Neuron (in vitro differentiated cells): ENCODE results near the gene SPAG7.
A peak's percentile ranks its signal among the peaks of the same experiment; 100 is the strongest.

Experiments used
- H2AFZ ChIP-seq: one replicate; pipeline ENCODE4 v1.6.1; 2013; ENCODE audit warnings: low read depth, mild to moderate bottlenecking, inconsistent platforms, low read length, moderate library complexity
- H3K27me3 ChIP-seq: one replicate; pipeline ENCODE4 v1.6.1; 2013; ENCODE audit warnings: low read length; ENCODE audit not compliant: insufficient read depth
- H3K36me3 ChIP-seq: one replicate; pipeline ENCODE4 v1.6.1; 2013; ENCODE audit warnings: low read length; ENCODE audit not compliant: insufficient read depth
- H3K4me1 ChIP-seq: one replicate; pipeline ENCODE4 v1.6.1; 2013; ENCODE audit warnings: low read length; ENCODE audit not compliant: insufficient read depth
- H3K4me3 ChIP-seq: 2 replicates; pipeline ENCODE4 v1.5.1; 2013; ENCODE audit warnings: mild to moderate bottlenecking, low read length, moderate library complexity
- H3K9me3 ChIP-seq: one replicate; pipeline ENCODE4 v1.6.1; 2013; ENCODE audit warnings: low read length

Gene SPAG7

GRCh38 chr17:4987767-4988567 lies 20.4 kb upstream of the SPAG7 start:
- Histone ChIP-seq H3K4me3 (peak overlapping the region; percentile 45), H3K36me3 (no peaks in the 10 kb centered on the region), H3K4me1 (no peaks in the 10 kb centered on the region), H3K9me3 (no peaks in the 10 kb centered on the region), H3K27me3 (peaks cover 21% of the 10 kb centered on the region), H2AFZ (peak overlapping the region; percentile 53)

GRCh38 chr17:4986951-4987766 lies 19.5 kb upstream of the SPAG7 start, which contains the start of gene CAMTA2:
TSS of gene CAMTA2 (minus strand) at chr17:4987675. CDS start at chr17:4986222, 1,453 bp downstream.
- Histone ChIP-seq H3K4me3 (peak within 1 kb of the TSS; percentile 45), H3K9me3 (no peaks in the 10 kb centered on the region), H3K27me3 (peaks cover 21% of the 10 kb centered on the region), H3K4me1 (no peaks in the 10 kb centered on the region), H2AFZ (peak within 1 kb of the TSS; percentile 53), H3K36me3 (no peaks in the 10 kb centered on the region)

- Histone ChIP-seq H3K4me3 (no peak overlapping the region), H3K9me3 (no peaks in the 10 kb centered on the region), H3K4me1 (no peaks in the 10 kb centered on the region), H2AFZ (no peak overlapping the region), H3K36me3 (no peaks in the 10 kb centered on the region), H3K27me3 (peaks cover 21% of the 10 kb centered on the region)
These were observed 18.8 kb upstream of the SPAG7 start for GRCh38 chr17:4986403-4986802.

GRCh38 chr17:4982305-4982704 lies 14.7 kb upstream of the SPAG7 start:
- Histone ChIP-seq H3K4me3 (no peak overlapping the region), H2AFZ (no peak overlapping the region), H3K27me3 (peaks cover 2% of the 10 kb centered on the region), H3K36me3 (no peaks in the 10 kb centered on the region), H3K9me3 (no peaks in the 10 kb centered on the region), H3K4me1 (no peaks in the 10 kb centered on the region)

GRCh38 chr17:4980644-4981216 lies 13.1 kb upstream of the SPAG7 start:
- Histone ChIP-seq H3K4me3 (no peak overlapping the region), H3K4me1 (no peaks in the 10 kb centered on the region), H3K27me3 (no peaks in the 10 kb centered on the region), H3K36me3 (no peaks in the 10 kb centered on the region), H2AFZ (no peak overlapping the region), H3K9me3 (no peaks in the 10 kb centered on the region)

- Histone ChIP-seq H3K9me3 (no peaks in the 10 kb centered on the region), H2AFZ (no peak overlapping the region), H3K4me1 (no peaks in the 10 kb centered on the region), H3K27me3 (no peaks in the 10 kb centered on the region), H3K36me3 (no peaks in the 10 kb centered on the region), H3K4me3 (no peak overlapping the region)
These were observed 11.1 kb upstream of the SPAG7 start for GRCh38 chr17:4978726-4979125.

GRCh38 chr17:4974115-4974670 lies 6.6 kb upstream of the SPAG7 start:
- Histone ChIP-seq H2AFZ (no peak overlapping the region), H3K36me3 (peaks cover 3% of the 10 kb centered on the region)

GRCh38 chr17:4973256-4974114 lies 5.9 kb upstream of the SPAG7 start:
- Histone ChIP-seq H2AFZ (no peak overlapping the region), H3K4me1 (peaks cover 13% of the 10 kb centered on the region), H3K27me3 (no peaks in the 10 kb centered on the region), H3K9me3 (no peaks in the 10 kb centered on the region), H3K36me3 (peaks cover 3% of the 10 kb centered on the region), H3K4me3 (no peak overlapping the region)

More at GRCh38 chr17:4974115-4974670, 6.6 kb upstream of the SPAG7 start:
- H3K9me3 ChIP-seq: no peaks in the 10 kb centered on the region
- no peak overlapping the region for H3K4me3 ChIP-seq
- peaks cover 9% of the 10 kb centered on the region for H3K4me1 ChIP-seq
- no peaks in the 10 kb centered on the region for H3K27me3 ChIP-seq

- Histone ChIP-seq H3K4me1 (peaks cover 16% of the 10 kb centered on the region), H3K36me3 (peaks cover 3% of the 10 kb centered on the region), H3K9me3 (no peaks in the 10 kb centered on the region), H3K4me3 (no peak overlapping the region), H3K27me3 (no peaks in the 10 kb centered on the region), H2AFZ (no peak overlapping the region)
These were observed 5.1 kb upstream of the SPAG7 start for GRCh38 chr17:4972752-4973151.

- H3K36me3 ChIP-seq: peaks cover 3% of the 10 kb centered on the region
- no peaks in the 10 kb centered on the region for H3K27me3 ChIP-seq
These were observed 4.7 kb upstream of the SPAG7 start for GRCh38 chr17:4972322-4972721.

GRCh38 chr17:4971826-4972225 lies 4.2 kb upstream of the SPAG7 start:
- H2AFZ ChIP-seq: no peak overlapping the region
- peaks cover 3% of the 10 kb centered on the region for H3K36me3 ChIP-seq
- peaks cover 16% of the 10 kb centered on the region for H3K4me1 ChIP-seq
- no peaks in the 10 kb centered on the region for H3K27me3 ChIP-seq
- no peak overlapping the region for H3K4me3 ChIP-seq
- H3K9me3 ChIP-seq: no peaks in the 10 kb centered on the region

More at GRCh38 chr17:4972322-4972721, 4.7 kb upstream of the SPAG7 start:
- Histone ChIP-seq H3K9me3 (no peaks in the 10 kb centered on the region), H3K4me3 (no peak overlapping the region), H2AFZ (no peak overlapping the region), H3K4me1 (peaks cover 16% of the 10 kb centered on the region)

GRCh38 chr17:4970273-4970672 lies 2.7 kb upstream of the SPAG7 start:
- Histone ChIP-seq H2AFZ (no peak overlapping the region), H3K36me3 (peaks cover 3% of the 10 kb centered on the region), H3K4me3 (no peak overlapping the region), H3K4me1 (peaks cover 20% of the 10 kb centered on the region), H3K27me3 (no peaks in the 10 kb centered on the region), H3K9me3 (no peaks in the 10 kb centered on the region)
